ENCODE measurements around the gene GJA4.
A peak's percentile ranks its signal among the peaks of the same experiment; 100 is the strongest.

Gene GJA4

DNA sequence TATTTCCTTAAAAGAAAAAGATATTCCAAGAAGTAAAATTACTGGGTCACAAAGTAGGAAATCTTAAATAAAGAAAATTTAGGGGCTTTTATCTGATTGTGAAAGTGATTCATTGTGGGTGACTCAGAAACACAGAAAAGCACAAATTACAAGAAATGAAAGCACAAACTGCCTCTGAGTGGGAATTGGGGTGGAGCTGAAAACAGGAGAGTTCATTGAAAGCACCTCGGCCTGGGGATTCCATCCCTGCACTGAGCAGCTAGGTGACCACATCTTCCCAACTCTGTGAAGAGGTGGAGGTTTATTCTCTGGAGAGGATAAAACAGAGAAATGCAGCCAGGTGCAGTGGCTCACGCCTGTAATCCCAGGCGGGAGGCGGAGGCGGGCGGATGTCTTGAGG is 7.4 kb downstream of the GJA4 start:
- Histone ChIP-seq H3K4me2 (ENCODE audit: low read length, poor library complexity, severe bottlenecking) (no peak overlapping the region), H3K27ac (ENCODE audit: low read length, poor library complexity, severe bottlenecking) (no peak overlapping the region), H2BK5ac (ENCODE audit: low read depth, low read length, poor library complexity, severe bottlenecking) (no peak overlapping the region), H4K8ac (ENCODE audit: low read length) (no peak overlapping the region), H4K91ac (ENCODE audit: low read length) (no peak overlapping the region), H3K4me3 (ENCODE audit: insufficient read depth in 1 of 2, low read depth in 1 of 2, low read length in 2 of 2) (no peak overlapping the region), H3K14ac (ENCODE audit: low read length in 2 of 2) (no peak overlapping the region), H3K36me3 (ENCODE audit: control insufficient read depth in 1 of 2, insufficient read depth in 2 of 2, low read depth in 1 of 2, low read length in 2 of 2) (no peaks in the 10 kb centered on the region), H3K27me3 (ENCODE audit: control insufficient read depth in 1 of 2, insufficient read depth in 1 of 2, low read length in 2 of 2) (peaks cover 3 to 16% of the 10 kb centered on the region in 2 experiments), H3K4me1 (ENCODE audit: control insufficient read depth, insufficient read depth, low read depth, low read length) (no peaks in the 10 kb centered on the region), H3K79me1 (replicated peaks; ENCODE audit: low read length, poor library complexity, severe bottlenecking) (no peaks in the 10 kb centered on the region), H3K23ac (ENCODE audit: low read length in 2 of 2) (no peak overlapping the region), H3K9ac (ENCODE audit: low read length) (peak overlapping the region; percentile 22), H2AFZ (ENCODE audit: low read depth, low read length) (no peak overlapping the region), H3K4ac (ENCODE audit: low read depth in 1 of 2, low read length in 2 of 2) (no peak overlapping the region), H3K18ac (ENCODE audit: low read depth in 1 of 2, low read length in 2 of 2) (no peak overlapping the region), H3K9me3 (ENCODE audit: control insufficient read depth, low read length) (peaks cover 7% of the 10 kb centered on the region), H2BK120ac (ENCODE audit: low read depth, low read length) (no peak overlapping the region), H2AK5ac (ENCODE audit: low read length, severe bottlenecking) (no peak overlapping the region), H2BK15ac (ENCODE audit: low read depth, poor library complexity, severe bottlenecking) (no peak overlapping the region), H2BK12ac (ENCODE audit: low read length in 2 of 2) (no peak overlapping the region)
- 90% methylated on average over 6 of the region's 6 CpGs for WGBS
- no peak for DNase-seq

DNA sequence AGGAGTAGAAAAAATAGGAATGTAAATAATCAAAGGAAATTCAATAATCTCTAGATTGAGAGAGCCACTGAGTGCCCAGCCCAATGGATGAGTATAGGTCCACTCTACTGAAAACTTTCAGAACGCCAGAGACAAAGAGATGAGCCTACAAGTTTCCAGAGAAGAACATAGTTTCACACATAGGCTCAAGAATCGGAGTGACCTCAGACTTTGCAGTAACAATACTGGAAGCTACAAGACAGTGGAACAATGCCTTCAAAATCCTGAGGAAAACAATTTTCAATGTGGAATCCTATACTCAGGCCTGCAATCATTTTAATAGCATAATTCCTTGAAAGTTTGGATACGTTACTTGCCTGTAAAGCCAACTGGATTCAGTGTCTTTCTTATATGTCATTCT is 11.0 kb downstream of the GJA4 start:
- Histone ChIP-seq H3K27ac (ENCODE audit: low read length, poor library complexity, severe bottlenecking) (no peak overlapping the region), H2BK15ac (ENCODE audit: low read depth, poor library complexity, severe bottlenecking) (no peak overlapping the region), H4K91ac (ENCODE audit: low read length) (no peak overlapping the region), H3K4me1 (ENCODE audit: control insufficient read depth, insufficient read depth, low read depth, low read length) (no peaks in the 10 kb centered on the region), H2BK120ac (ENCODE audit: low read depth, low read length) (no peak overlapping the region), H2BK12ac (ENCODE audit: low read length in 2 of 2) (no peak overlapping the region), H3K4me2 (ENCODE audit: low read length, poor library complexity, severe bottlenecking) (no peak overlapping the region), H2BK5ac (ENCODE audit: low read depth, low read length, poor library complexity, severe bottlenecking) (no peak overlapping the region), H3K23ac (ENCODE audit: low read length in 2 of 2) (no peak overlapping the region), H3K18ac (ENCODE audit: low read depth in 1 of 2, low read length in 2 of 2) (no peak overlapping the region), H3K36me3 (ENCODE audit: control insufficient read depth in 1 of 2, insufficient read depth in 2 of 2, low read depth in 1 of 2, low read length in 2 of 2) (no peaks in the 10 kb centered on the region), H3K79me1 (replicated peaks; ENCODE audit: low read length, poor library complexity, severe bottlenecking) (no peaks in the 10 kb centered on the region), H3K27me3 (ENCODE audit: control insufficient read depth in 1 of 2, insufficient read depth in 1 of 2, low read length in 2 of 2) (no peaks in the 10 kb centered on the region), H4K8ac (ENCODE audit: low read length) (no peak overlapping the region), H3K14ac (ENCODE audit: low read length in 2 of 2) (no peak overlapping the region), H3K9me3 (ENCODE audit: control insufficient read depth, low read length) (peaks cover 7% of the 10 kb centered on the region), H2AFZ (ENCODE audit: low read depth, low read length) (no peak overlapping the region), H3K4me3 (ENCODE audit: insufficient read depth in 1 of 2, low read depth in 1 of 2, low read length in 2 of 2) (no peak overlapping the region), H3K9ac (ENCODE audit: low read length) (no peak overlapping the region), H2AK5ac (ENCODE audit: low read length, severe bottlenecking) (no peak overlapping the region), H3K4ac (ENCODE audit: low read depth in 1 of 2, low read length in 2 of 2) (no peak overlapping the region)
- no peak for DNase-seq
- WGBS: 75% methylated on average over 3 of the region's 3 CpGs

GRCh38 chr1:34806396-34806795 is 13.6 kb downstream of the GJA4 start:
- H3K4me3 ChIP-seq (ENCODE audit: insufficient read depth in 1 of 2, low read depth in 1 of 2, low read length in 2 of 2): no peak overlapping the region
- H3K36me3 ChIP-seq (ENCODE audit: control insufficient read depth in 1 of 2, insufficient read depth in 2 of 2, low read depth in 1 of 2, low read length in 2 of 2): no peaks in the 10 kb centered on the region
- H4K91ac ChIP-seq (ENCODE audit: low read length): no peak overlapping the region
- no peak overlapping the region for H4K8ac ChIP-seq (ENCODE audit: low read length)
- no peak overlapping the region for H3K4me2 ChIP-seq (ENCODE audit: low read length, poor library complexity, severe bottlenecking)
- DNase-seq: no peak
- no peak overlapping the region for H3K23ac ChIP-seq (ENCODE audit: low read length in 2 of 2)
- H3K9me3 ChIP-seq (ENCODE audit: control insufficient read depth, low read length): peaks cover 7% of the 10 kb centered on the region
- no peak overlapping the region for H2BK120ac ChIP-seq (ENCODE audit: low read depth, low read length)
- 39% methylated on average over 1 of the region's 3 CpGs for WGBS
- H2BK15ac ChIP-seq (ENCODE audit: low read depth, poor library complexity, severe bottlenecking): no peak overlapping the region
- no peak overlapping the region for H3K27ac ChIP-seq (ENCODE audit: low read length, poor library complexity, severe bottlenecking)
- no peak overlapping the region for H2BK5ac ChIP-seq (ENCODE audit: low read depth, low read length, poor library complexity, severe bottlenecking)
- H3K4me1 ChIP-seq (ENCODE audit: control insufficient read depth, insufficient read depth, low read depth, low read length): no peaks in the 10 kb centered on the region
- H3K14ac ChIP-seq (ENCODE audit: low read length in 2 of 2): no peak overlapping the region
- H3K9ac ChIP-seq (ENCODE audit: low read length): no peak overlapping the region
- H3K4ac ChIP-seq (ENCODE audit: low read depth in 1 of 2, low read length in 2 of 2): no peak overlapping the region
- H3K79me1 ChIP-seq (replicated peaks; ENCODE audit: low read length, poor library complexity, severe bottlenecking): no peaks in the 10 kb centered on the region
- H2BK12ac ChIP-seq (ENCODE audit: low read length in 2 of 2): no peak overlapping the region
- H2AFZ ChIP-seq (ENCODE audit: low read depth, low read length): no peak overlapping the region
- H3K27me3 ChIP-seq (ENCODE audit: control insufficient read depth in 1 of 2, insufficient read depth in 1 of 2, low read length in 2 of 2): no peaks in the 10 kb centered on the region
- no peak overlapping the region for H2AK5ac ChIP-seq (ENCODE audit: low read length, severe bottlenecking)
- no peak overlapping the region for H3K18ac ChIP-seq (ENCODE audit: low read depth in 1 of 2, low read length in 2 of 2)

DNA sequence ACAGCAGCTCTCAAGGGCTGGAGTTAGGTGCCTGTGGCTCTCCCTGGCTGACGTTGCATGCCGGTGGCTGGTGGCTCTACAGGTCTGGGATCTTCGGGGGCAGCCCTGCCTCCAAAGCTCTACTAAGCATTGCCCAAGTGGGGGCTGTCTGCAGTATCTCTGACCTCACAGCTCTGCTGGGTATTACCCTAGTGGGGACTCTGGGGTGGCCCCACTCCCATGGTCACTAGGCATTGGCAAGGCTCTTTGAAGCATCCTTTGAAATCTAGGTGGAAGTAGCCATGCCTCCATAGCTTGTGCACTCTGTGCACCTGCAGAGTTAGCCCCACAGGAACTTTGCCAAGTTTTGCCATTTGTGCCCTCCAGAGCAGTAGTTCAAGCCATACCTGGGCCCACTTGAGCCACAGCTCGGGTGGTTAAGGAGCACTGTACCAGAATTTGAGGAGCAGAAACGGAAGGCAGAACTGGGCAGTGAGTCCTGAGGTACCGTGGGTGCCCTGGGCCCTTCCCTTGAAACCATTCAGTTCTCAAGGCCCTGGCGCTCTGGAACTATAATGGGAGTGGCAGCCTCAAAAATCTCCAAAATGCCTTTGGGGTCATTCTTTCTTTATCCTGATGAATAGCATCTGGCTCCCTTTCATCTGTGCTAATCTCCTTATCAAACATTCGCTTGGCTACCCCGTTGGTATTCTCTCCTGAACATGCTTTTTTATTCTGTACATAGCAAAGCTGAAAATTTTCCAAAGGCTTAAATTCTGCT is 15.4 kb downstream of the GJA4 start:
- Histone ChIP-seq H2AFZ (ENCODE audit: low read depth, low read length) (no peak overlapping the region), H3K18ac (ENCODE audit: low read depth in 1 of 2, low read length in 2 of 2) (no peak overlapping the region), H4K8ac (ENCODE audit: low read length) (no peak overlapping the region), H3K23ac (ENCODE audit: low read length in 2 of 2) (no peak overlapping the region), H3K36me3 (ENCODE audit: control insufficient read depth in 1 of 2, insufficient read depth in 2 of 2, low read depth in 1 of 2, low read length in 2 of 2) (no peaks in the 10 kb centered on the region), H2BK15ac (ENCODE audit: low read depth, poor library complexity, severe bottlenecking) (no peak overlapping the region), H2AK5ac (ENCODE audit: low read length, severe bottlenecking) (no peak overlapping the region), H3K9ac (ENCODE audit: low read length) (no peak overlapping the region), H2BK12ac (ENCODE audit: low read length in 2 of 2) (no peak overlapping the region), H3K4me1 (ENCODE audit: control insufficient read depth, insufficient read depth, low read depth, low read length) (no peaks in the 10 kb centered on the region), H2BK5ac (ENCODE audit: low read depth, low read length, poor library complexity, severe bottlenecking) (no peak overlapping the region), H3K4ac (ENCODE audit: low read depth in 1 of 2, low read length in 2 of 2) (no peak overlapping the region), H3K27me3 (ENCODE audit: control insufficient read depth in 1 of 2, insufficient read depth in 1 of 2, low read length in 2 of 2) (no peaks in the 10 kb centered on the region), H3K27ac (ENCODE audit: low read length, poor library complexity, severe bottlenecking) (no peak overlapping the region), H3K4me3 (ENCODE audit: insufficient read depth in 1 of 2, low read depth in 1 of 2, low read length in 2 of 2) (no peak overlapping the region), H4K91ac (ENCODE audit: low read length) (no peak overlapping the region), H3K4me2 (ENCODE audit: low read length, poor library complexity, severe bottlenecking) (no peak overlapping the region), H3K79me1 (replicated peaks; ENCODE audit: low read length, poor library complexity, severe bottlenecking) (no peaks in the 10 kb centered on the region), H2BK120ac (ENCODE audit: low read depth, low read length) (no peak overlapping the region), H3K9me3 (ENCODE audit: control insufficient read depth, low read length) (peaks cover 7% of the 10 kb centered on the region), H3K14ac (ENCODE audit: low read length in 2 of 2) (no peak overlapping the region)
- no peak for DNase-seq
- 74% methylated on average over 9 of the region's 9 CpGs for WGBS

Data from mesenchymal stem cell (in vitro differentiated cells and primary cell).